Pancreas (tissue), 10 donors: Measurements from ENCODE around the gene SLC39A10. TPM values are rescaled to one million over a fixed set of nuclear protein-coding genes. Genes with fewer than 3 reads are reported as not detected.
"Not testable (repeated sequence)": the region's sequence is repeated elsewhere in the genome, so short reads cannot be mapped to it uniquely, and the experiment has no call there.

Experiments used
- ATAC-seq, 4 donors: fragments of 200-7000 bp; cut with Tn5 transposase; one replicate each; pipeline versions ENCODE4 v1.8.0 to v1.9.1; 2020; ENCODE audit warnings: mild to moderate bottlenecking in 4 of 4, moderate library complexity in 4 of 4
- DNase-seq, 6 donors: peaks; one replicate each; pipeline ENCODE4 v3.0.0-alpha.2; 2020
- FAIRE-seq: peaks from 2 replicates; lab custom pipeline; 2012; peaks lifted over from hg19 to GRCh38; lab: Jason Lieb, UNC
- H3K27ac ChIP-seq, 4 donors: fragments of 200-600 bp; sonication (generic); 1 replicate in 3 of 4; 2 replicates in 1 of 4; pipeline versions ENCODE4 v1.5.0 to v1.8.0; 2020
- H3K27me3 ChIP-seq, 4 donors: fragments of 200-600 bp; one replicate each; pipeline ENCODE4 v1.8.0; 2021
- H3K36me3 ChIP-seq, 3 donors: fragments of 200-600 bp; sonication (generic) in 1 of 3; one replicate each; pipeline versions ENCODE4 v1.5.0 to v1.8.0; 2020 to 2021
- H3K4me1 ChIP-seq, 3 donors: fragments of 200-600 bp; one replicate each; pipeline ENCODE4 v1.8.0; 2021
- H3K4me3 ChIP-seq, 4 donors: fragments of 200-600 bp; sonication (generic) in 2 of 4; one replicate each; pipeline versions ENCODE4 v1.5.0 to v1.8.0; 2020 to 2021
- H3K9me3 ChIP-seq, 4 donors: fragments of 200-600 bp; one replicate each; pipeline ENCODE4 v1.8.0; 2021
- WGBS, 2 donors: extraction: QIAGEN DNeasy Blood & Tissue Kit; methylation state at CpG; one replicate each; pipeline ENCODE4 v1.1.7; 2013; 5-methylcytosine and 5-hydroxymethylcytosine counted together
- intact Hi-C, 3 donors: fragments of 100-400 bp; cut with DNase I; formaldehyde crosslinking; loops; one replicate each; pipeline versions ENCODE4 v1.11.1 to v1.14.2; 2022
- polyA plus RNA-seq, 2 donors: library from polyadenylated mRNA; stranded (reverse); fragments of 200-250 nt; gene quantifications; one replicate each; pipeline ENCODE4 v1.2.3, GENCODE V29; 2013
- total RNA-seq, 6 donors: library from RNA; stranded (reverse); fragmentation: NEBNext Ultra II Directional in 4 of 6; extraction: Animal tissue kit (Norgen Biotek cat#: 25700) in 4 of 6; gene quantifications; one replicate each; pipeline versions ENCODE4 v1.2.1 to v1.2.4, GENCODE V29; 2021 to 2023
- TF ChIP-seq, protein P1 (sequence below), 4 donors: fragments of 200-600 bp; sonication (generic) in 3 of 4; IDR thresholded peaks; one replicate each; pipeline versions ENCODE4 v1.5.0 to v1.8.0; 2021; ENCODE audit warnings: antibody characterized with exemption in 4 of 4
- donor health status: healthy with polysubstance abuse.
- donor health status: DM: no; HTN: no; CAD: no; lungs with moderate emphysema.
- donor health status: DM: no; HTN: no; CAD: no.
- donor health status: control.
- donor health status: control.
- donor health status: Bipolar disorder and iron deficiency.
- donor health status: DM: yes; HTN: yes; CAD: no.
- donor health status: DM: no; HTN: no; CAD: no.
- donor health status: DM: no; HTN: no; CAD: no.
- donor health status: DM: yes; HTN: yes; CAD: no.

The SLC39A10 gene
- total and polyA plus RNA-seq, 8 donors, result 6.3 to 17.3 (median 10.9) TPM

DNA sequence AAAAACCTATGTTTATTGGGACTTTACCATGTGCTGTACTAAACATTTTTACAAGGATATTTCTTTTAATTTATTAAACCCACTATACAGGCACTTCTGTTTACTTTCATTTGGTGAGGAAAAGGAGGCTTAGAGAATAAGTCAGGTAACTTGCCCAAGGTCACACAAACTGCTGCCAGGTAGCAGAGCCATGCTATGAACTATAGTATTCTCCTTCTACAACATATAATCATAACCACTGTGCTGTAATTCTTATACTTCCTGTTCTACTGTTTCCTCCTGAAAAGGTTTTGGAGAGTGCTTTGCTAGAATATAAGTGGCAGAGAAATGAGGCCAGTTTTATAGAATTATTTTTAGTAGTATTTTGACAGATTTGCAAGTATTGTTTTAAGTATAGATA lies 29.5 kb downstream of the SLC39A10 start:
- Histone ChIP-seq H3K27me3 (no peaks in the 10 kb centered on the region), H3K36me3 (no peaks in the 10 kb centered on the region), H3K4me1 (peaks cover 0 to 5% (median 0%) of the 10 kb centered on the region in 3 donors), H3K9me3 (no peaks in the 10 kb centered on the region), H3K27ac (no peak overlapping the region), H3K4me3 (no peak overlapping the region)
- ATAC-seq (peak in 3 of 4 donors; percentile 25 to 56 (median 53)), DNase-seq (no peak), FAIRE-seq (no peak)
- TF ChIP-seq, protein P1, sequence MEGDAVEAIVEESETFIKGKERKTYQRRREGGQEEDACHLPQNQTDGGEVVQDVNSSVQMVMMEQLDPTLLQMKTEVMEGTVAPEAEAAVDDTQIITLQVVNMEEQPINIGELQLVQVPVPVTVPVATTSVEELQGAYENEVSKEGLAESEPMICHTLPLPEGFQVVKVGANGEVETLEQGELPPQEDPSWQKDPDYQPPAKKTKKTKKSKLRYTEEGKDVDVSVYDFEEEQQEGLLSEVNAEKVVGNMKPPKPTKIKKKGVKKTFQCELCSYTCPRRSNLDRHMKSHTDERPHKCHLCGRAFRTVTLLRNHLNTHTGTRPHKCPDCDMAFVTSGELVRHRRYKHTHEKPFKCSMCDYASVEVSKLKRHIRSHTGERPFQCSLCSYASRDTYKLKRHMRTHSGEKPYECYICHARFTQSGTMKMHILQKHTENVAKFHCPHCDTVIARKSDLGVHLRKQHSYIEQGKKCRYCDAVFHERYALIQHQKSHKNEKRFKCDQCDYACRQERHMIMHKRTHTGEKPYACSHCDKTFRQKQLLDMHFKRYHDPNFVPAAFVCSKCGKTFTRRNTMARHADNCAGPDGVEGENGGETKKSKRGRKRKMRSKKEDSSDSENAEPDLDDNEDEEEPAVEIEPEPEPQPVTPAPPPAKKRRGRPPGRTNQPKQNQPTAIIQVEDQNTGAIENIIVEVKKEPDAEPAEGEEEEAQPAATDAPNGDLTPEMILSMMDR (IDR thresholded peaks at IDR 0.05), result no peak
- intact Hi-C loops, result no loop called here

DNA sequence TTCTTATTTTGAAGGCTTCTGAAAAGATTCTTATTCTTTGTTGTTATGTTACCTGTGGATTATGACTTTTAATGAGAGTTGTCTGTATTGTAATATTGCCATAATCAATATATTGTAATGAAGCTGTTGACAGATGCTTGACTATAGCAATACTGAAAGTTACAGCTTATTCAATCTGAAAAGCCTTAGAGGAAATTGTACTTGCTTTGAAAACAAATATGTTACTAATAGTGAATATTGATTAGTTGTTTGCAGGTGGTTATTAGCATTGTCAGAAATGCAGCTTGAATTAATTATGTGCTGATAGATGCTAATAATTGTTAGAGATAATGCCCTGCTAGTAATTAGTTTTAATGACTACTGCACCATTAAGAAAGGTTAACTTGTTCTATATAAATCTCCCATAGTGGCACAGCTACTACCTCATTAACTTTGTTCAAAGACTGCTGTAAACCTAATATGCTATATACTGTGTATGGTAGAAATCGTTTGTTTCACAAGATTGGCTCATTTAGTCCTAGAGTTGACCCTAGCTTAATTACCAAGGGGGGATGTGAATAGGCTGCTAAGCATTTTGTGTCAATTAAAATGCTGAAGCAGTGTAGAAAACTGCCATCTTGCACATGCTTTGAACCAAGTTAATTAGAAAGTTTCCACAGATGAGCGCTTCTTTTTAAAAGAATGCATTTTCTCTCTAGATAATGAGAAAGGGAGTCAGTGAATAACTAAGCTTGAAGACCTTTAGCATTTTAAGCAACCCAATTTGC lies 30.5 kb downstream of the SLC39A10 start:
- FAIRE-seq (no peak), DNase-seq (no peak), ATAC-seq (no peak)
- 71 to 73% methylated on average over 2 of the region's 2 CpGs for WGBS, 2 donors
- intact Hi-C loops, result no loop called here
- TF ChIP-seq, protein P1 (IDR thresholded peaks at IDR 0.05), result no peak
- Histone ChIP-seq H3K9me3 (no peaks in the 10 kb centered on the region), H3K27ac (no peak overlapping the region), H3K27me3 (no peaks in the 10 kb centered on the region), H3K4me1 (peaks cover 0 to 5% (median 0%) of the 10 kb centered on the region in 3 donors), H3K4me3 (no peak overlapping the region), H3K36me3 (no peaks in the 10 kb centered on the region)

DNA sequence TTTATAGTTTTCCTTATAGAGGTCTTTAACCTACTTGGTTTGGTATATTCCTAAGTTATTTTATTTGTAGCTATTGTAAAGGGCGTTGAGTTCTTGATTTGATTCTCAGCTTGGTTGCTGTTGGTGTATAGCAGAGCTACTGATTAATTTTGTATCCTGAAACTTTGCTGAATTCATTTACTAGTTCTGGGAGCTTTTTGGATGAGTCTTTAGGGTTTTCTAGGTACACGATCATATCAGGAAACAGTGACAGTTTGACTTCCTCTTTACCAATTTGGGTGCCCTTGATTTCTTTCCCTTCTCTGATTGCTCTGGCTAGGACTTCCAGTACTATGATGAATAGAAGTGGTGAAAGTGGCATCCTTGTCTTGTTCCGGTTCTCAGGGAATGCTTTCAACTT lies 35.5 kb downstream of the SLC39A10 start:
- H3K36me3 ChIP-seq, H3K9me3 ChIP-seq, FAIRE-seq, H3K4me1 ChIP-seq, H3K27ac ChIP-seq, H3K27me3 ChIP-seq, DNase-seq, H3K4me3 ChIP-seq, intact Hi-C loops, ATAC-seq: not testable (repeated sequence)
- WGBS, 2 donors, result 83 to 88% methylated on average over 3 of the region's 3 CpGs

DNA sequence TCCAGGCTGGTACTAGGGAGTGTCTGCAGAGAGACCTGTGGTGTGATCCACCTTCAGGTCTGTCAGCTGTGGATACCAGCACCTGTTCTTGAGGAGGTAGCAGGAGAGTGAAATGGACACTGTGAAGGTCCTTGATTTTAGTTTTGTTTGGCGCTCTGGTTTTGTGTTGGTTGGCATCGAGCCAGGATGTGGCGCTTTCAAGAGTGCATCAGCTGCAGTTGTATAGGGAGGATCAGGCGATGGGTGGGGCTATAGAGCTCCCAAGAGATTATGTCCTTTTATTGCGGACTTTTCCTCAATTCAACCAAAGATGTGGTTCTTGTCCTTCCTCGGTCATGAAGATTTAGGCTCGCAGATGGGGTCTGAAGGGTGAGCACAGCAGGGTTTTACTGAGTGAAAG lies 37.5 kb downstream of the SLC39A10 start:
- TF ChIP-seq, protein P1 (IDR thresholded peaks at IDR 0.05), result no peak
- no peaks in the 10 kb centered on the region for H3K9me3 ChIP-seq
- FAIRE-seq, result no peak
- DNase-seq, result no peak
- H3K4me1 ChIP-seq, result no peaks in the 10 kb centered on the region
- no peak overlapping the region for H3K4me3 ChIP-seq
- intact Hi-C loops, result no loop called here
- no peaks in the 10 kb centered on the region for H3K27me3 ChIP-seq
- 89 to 96% methylated on average over 7 of the region's 7 CpGs for WGBS, 2 donors
- no peaks in the 10 kb centered on the region for H3K36me3 ChIP-seq
- ATAC-seq, result no peak
- H3K27ac ChIP-seq, result no peak overlapping the region

DNA sequence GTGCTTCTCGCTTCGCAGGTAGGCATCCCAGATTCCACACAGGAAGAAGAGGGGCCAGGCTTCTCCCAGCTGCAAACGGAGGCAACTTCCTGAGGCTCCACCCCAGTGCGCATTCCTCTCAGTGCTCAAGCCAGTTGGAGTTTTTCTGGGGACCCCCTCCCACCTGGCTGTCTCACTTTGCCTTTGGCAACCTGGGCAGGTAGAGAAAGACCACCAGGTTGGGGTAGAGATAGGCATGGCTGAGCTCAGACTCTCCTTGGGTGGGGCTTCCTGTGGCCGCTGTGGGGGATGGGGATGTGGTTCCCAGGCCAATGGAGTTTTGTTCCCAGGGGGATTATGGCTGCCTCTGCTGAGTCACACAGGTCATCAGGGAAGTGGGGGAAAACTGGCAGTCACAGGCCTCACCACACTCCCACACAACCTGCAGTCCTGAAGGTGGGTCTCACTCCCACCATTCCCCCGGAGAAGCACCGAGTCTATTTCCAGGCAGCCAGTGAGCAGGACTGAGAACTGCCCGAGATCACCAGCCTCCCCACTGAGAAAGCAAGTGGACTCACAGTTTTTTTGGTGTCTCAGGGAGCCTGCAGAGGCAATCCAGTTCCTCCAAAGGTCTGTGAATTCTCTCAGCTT lies 38.1 kb downstream of the SLC39A10 start:
- DNase-seq, result no peak
- TF ChIP-seq, protein P1 (IDR thresholded peaks at IDR 0.05), result no peak
- H3K27me3 ChIP-seq, result no peaks in the 10 kb centered on the region
- WGBS, 2 donors, result 90 to 91% methylated on average over 8 of the region's 8 CpGs
- no peak overlapping the region for H3K27ac ChIP-seq
- H3K36me3 ChIP-seq, result no peaks in the 10 kb centered on the region
- ATAC-seq, result no peak
- no peaks in the 10 kb centered on the region for H3K4me1 ChIP-seq
- intact Hi-C loops, result no loop called here
- H3K4me3 ChIP-seq, result no peak overlapping the region
- no peaks in the 10 kb centered on the region for H3K9me3 ChIP-seq
- FAIRE-seq, result no peak
